Heart left ventricle (tissue), 13 donors: Measurements from ENCODE around the gene RCL1.

ENCODE experiments used
- CTCF ChIP-seq, 12 donors: fragments of 200-600 bp; sonication (generic) in 4 of 12; IDR thresholded peaks; one replicate each; pipeline versions ENCODE4 v1.5.0 to v1.8.0; 2018 to 2022; ENCODE audit warnings: antibody characterized with exemption in 12 of 12, mild to moderate bottlenecking in 5 of 12
- POLR2A ChIP-seq, 2 donors: fragments of 450-650 bp; IDR thresholded peaks; one replicate each; pipeline ENCODE4 v1.6.1; 2017; ENCODE audit warnings: antibody characterized with exemption in 2 of 2, mild to moderate bottlenecking in 2 of 2, moderate library complexity in 2 of 2
- donor health status: ischemic (EF 13 %, LVEDD 7.1; RV severe dilation, severe dysfunction).
- donor health status: DM: no; HTN: yes; CAD: no.
- donor health status: DM: no; HTN: no; CAD: no.
- donor health status: ischemic (EF 25% LVEDD 6.9; RV normal size, moderate dysfunction).
- donor health status: ischemic (EF 25% LVEDD 5.7; RV mildly dilated, moderate dysfunction).
- donor health status: ischemic (EF 35%, LVEDD 5.7; RV mildly dilated, moderate dysfunction).
- donor health status: nonischemic (EF 11% LVEDD 7.7; RV severe dilation, severe dysfunction).
- donor health status: DM: yes; HTN: yes; CAD: no.
- donor health status: PGD.
- donor health status: ischemic (EF 29% LVEDD 5.4; RV normal size, mild dysfunction).
- donor health status: nonischemic (EF 23%, LVEDD 6.1; RV moderate dilation, normal function).

- TF ChIP-seq POLR2A (IDR thresholded peaks at IDR 0.05), result no peak
- no peak for TF ChIP-seq CTCF (IDR thresholded peaks at IDR 0.05)
Measured at GRCh38 chr9:4756420-4756819, 36.3 kb upstream of the RCL1 start.
